Thymus (tissue), 14 donors: Measurements from ENCODE around the gene IAPP. TPM values are rescaled to one million over a fixed set of nuclear protein-coding genes. Genes with fewer than 3 reads are reported as not detected.

Source experiments
- DNase-seq, 9 donors: peaks; one replicate each; pipeline ENCODE4 v3.0.0-alpha.2; 2013; ENCODE audit warnings: low spot score in 9 of 9, low read depth in 6 of 9, missing footprints in 1 of 9
- H3K27ac ChIP-seq, 2 donors: one replicate each; pipeline ENCODE4 v1.5.1; 2013; ENCODE audit warnings: control low read depth in 1 of 2, low read depth in 1 of 2, low read length in 1 of 2, mild to moderate bottlenecking in 1 of 2, moderate library complexity in 1 of 2
- H3K27me3 ChIP-seq, 2 donors: one replicate each; pipeline ENCODE4 v1.5.1; 2013; ENCODE audit warnings: low read length in 1 of 2; ENCODE audit not compliant: control insufficient read depth in 2 of 2, insufficient read depth in 1 of 2
- H3K36me3 ChIP-seq, 2 donors: one replicate each; pipeline ENCODE4 v1.5.1; 2013; ENCODE audit warnings: low read length in 1 of 2, mild to moderate bottlenecking in 1 of 2, moderate library complexity in 1 of 2; ENCODE audit not compliant: control insufficient read depth in 2 of 2, insufficient read depth in 2 of 2
- H3K4me1 ChIP-seq, 2 donors: one replicate each; pipeline ENCODE4 v1.5.1; 2013; ENCODE audit warnings: low read length in 2 of 2; ENCODE audit not compliant: control insufficient read depth in 2 of 2, insufficient read depth in 2 of 2
- H3K4me3 ChIP-seq, 2 donors: one replicate each; pipeline ENCODE4 v1.5.1; 2013; ENCODE audit warnings: low read length in 2 of 2, control low read depth in 1 of 2, mild to moderate bottlenecking in 1 of 2
- H3K9me3 ChIP-seq, 2 donors: one replicate each; pipeline ENCODE4 v1.5.1; 2013; ENCODE audit warnings: low read length in 1 of 2, mild to moderate bottlenecking in 1 of 2; ENCODE audit not compliant: control insufficient read depth in 2 of 2, insufficient read depth in 1 of 2
- WGBS: extraction: QIAGEN DNeasy Blood & Tissue Kit; methylation state at CpG from one replicate; pipeline ENCODE4 v1.1.7; 2013; 5-methylcytosine and 5-hydroxymethylcytosine counted together
- long read RNA-seq, 10 donors: transcript quantifications; one replicate each; lab custom pipeline, GENCODE V29; 2026
- polyA plus RNA-seq: library from polyadenylated mRNA; stranded (reverse); fragments of 200-250 nt; gene quantifications from one replicate; pipeline ENCODE4 v1.2.3, GENCODE V29; 2013
- total RNA-seq: library from RNA; stranded (reverse); fragments of 120-200 nt; gene quantifications from one replicate; pipeline ENCODE4 v1.2.4, GENCODE V29; 2013
- donor health status: healthy.

The IAPP gene
- total RNA-seq (0.14 TPM), polyA plus RNA-seq (0.16 TPM)
- long read RNA-seq, donor 1: 0 reads
- long read RNA-seq, donor 2: 0 reads
- long read RNA-seq, donor 3: 0 reads
- long read RNA-seq, donor 4: 0 reads
- long read RNA-seq, donor 5: 0 reads
- long read RNA-seq, donor 6, partial matches to known transcripts: 0 of 1 reads
- long read RNA-seq, donor 6, other reads (novel, unspliced or antisense): 0 of 1 reads
- long read RNA-seq, donor 7, partial matches to known transcripts: 0 of 1 reads
- long read RNA-seq, donor 7, other reads (novel, unspliced or antisense): 0 of 1 reads
- long read RNA-seq, donor 8: 0 reads
- long read RNA-seq, donor 9: 0 reads
- long read RNA-seq, donor 10: 0 reads

DNA sequence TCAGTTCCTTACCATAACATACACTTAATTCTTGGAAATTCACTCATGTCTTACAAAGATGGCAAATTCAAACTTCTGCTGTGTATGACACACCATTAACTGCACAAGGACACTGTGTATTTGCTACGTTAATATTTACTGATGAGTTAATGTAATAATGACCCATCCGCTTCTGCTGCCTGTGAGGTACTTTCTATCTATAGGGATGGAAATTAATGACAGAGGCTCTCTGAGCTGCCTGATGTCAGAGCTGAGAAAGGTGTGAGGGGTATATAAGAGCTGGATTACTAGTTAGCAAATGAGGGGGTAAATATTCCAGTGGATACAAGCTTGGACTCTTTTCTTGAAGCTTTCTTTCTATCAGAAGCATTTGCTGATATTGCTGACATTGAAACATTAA, at the start of gene IAPP:
Gene IAPP (plus strand): TSS at position 301 of the 400 bp plus-strand sequence. CDS start 450 bp downstream, outside the sequence.
- no peaks in the 10 kb centered on the region for H3K36me3 ChIP-seq
- no peak within 1 kb of the TSS for H3K27ac ChIP-seq
- H3K9me3 ChIP-seq: no peaks in the 10 kb centered on the region
- H3K4me1 ChIP-seq: no peaks in the 10 kb centered on the region
- no peaks in the 10 kb centered on the region for H3K27me3 ChIP-seq
- H3K4me3 ChIP-seq: no peak within 1 kb of the TSS
- DNase-seq: no peak
- WGBS: 96% methylated on average over 2 of the region's 2 CpGs

DNA sequence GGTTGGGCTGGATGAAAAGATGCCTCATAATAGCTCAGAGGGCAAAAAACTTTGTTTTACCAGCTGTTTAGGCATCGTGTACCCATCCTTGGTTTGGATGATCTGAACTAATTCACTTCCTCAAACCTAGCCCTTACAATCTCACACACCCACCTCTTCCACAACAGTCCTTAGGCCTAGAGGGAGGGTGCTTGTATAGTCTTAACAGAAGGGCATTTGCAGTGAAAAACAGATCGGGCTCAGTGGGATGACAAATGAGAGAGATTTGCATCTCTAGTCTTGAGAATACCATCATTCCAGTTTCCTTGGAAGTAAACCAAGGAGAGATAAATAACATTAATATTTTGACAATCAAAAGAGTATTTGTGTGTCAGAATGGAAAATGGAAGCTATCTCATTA, 49.0 kb upstream of the IAPP start:
- 48% methylated on average over 2 of the region's 2 CpGs for whole genome bisulfite sequencing
- H3K27me3 ChIP-seq: no peaks in the 10 kb centered on the region
- DNase-seq: no peak
- H3K27ac ChIP-seq: no peak overlapping the region
- H3K36me3 ChIP-seq: no peaks in the 10 kb centered on the region
- H3K4me3 ChIP-seq: no peak overlapping the region
- H3K4me1 ChIP-seq: no peaks in the 10 kb centered on the region
- peaks cover 0 to 7% of the 10 kb centered on the region in 2 donors for H3K9me3 ChIP-seq

DNA sequence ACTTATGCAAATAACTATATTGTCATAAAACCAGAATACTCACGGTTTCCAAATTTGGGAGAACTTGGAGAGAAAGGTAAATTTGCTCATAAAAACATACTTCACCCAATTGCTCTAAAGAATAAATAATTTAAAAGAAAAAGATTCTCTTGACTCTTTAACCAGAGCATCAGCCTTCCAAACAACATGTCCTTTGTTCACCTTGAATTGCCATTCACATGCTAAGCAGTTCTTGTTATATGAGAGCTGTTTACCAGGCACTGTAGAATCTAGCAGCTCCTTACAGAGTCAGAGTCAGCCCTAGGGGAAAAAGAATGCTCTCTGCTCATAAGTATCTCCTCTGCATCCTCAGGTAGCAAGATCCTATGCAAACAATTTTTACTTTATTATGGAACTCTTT, 48.2 kb upstream of the IAPP start:
- 48% methylated on average over 1 of the region's 1 CpG for WGBS
- H3K4me3 ChIP-seq: no peak overlapping the region
- no peaks in the 10 kb centered on the region for H3K4me1 ChIP-seq
- no peak for DNase-seq
- H3K27me3 ChIP-seq: no peaks in the 10 kb centered on the region
- no peaks in the 10 kb centered on the region for H3K36me3 ChIP-seq
- H3K27ac ChIP-seq: no peak overlapping the region
- H3K9me3 ChIP-seq: peaks cover 0 to 7% of the 10 kb centered on the region in 2 donors

DNA sequence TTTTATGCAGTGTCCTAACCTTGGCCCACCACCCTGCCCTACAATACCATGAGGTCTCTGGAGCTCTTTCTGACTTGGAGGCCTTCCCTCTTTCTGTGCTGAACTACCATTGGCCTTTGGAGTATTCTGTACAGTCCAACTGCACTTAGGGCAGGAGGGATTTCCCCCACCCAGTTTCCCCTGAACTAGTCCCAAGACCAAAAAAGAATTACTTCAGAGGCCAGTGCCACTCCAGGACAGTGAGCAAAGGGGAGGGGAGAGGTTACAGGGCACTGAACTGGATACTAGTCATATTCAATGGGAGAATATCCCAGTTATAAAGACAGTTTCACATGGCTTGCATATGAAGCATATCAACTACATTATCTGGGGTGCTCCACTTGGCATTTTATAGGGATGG, 44.1 kb upstream of the IAPP start:
- no peak overlapping the region for H3K27ac ChIP-seq
- no peaks in the 10 kb centered on the region for H3K36me3 ChIP-seq
- H3K9me3 ChIP-seq: peaks cover 0 to 10% of the 10 kb centered on the region in 2 donors
- H3K4me3 ChIP-seq: no peak overlapping the region
- no peaks in the 10 kb centered on the region for H3K27me3 ChIP-seq
- DNase-seq: no peak
- no peaks in the 10 kb centered on the region for H3K4me1 ChIP-seq

DNA sequence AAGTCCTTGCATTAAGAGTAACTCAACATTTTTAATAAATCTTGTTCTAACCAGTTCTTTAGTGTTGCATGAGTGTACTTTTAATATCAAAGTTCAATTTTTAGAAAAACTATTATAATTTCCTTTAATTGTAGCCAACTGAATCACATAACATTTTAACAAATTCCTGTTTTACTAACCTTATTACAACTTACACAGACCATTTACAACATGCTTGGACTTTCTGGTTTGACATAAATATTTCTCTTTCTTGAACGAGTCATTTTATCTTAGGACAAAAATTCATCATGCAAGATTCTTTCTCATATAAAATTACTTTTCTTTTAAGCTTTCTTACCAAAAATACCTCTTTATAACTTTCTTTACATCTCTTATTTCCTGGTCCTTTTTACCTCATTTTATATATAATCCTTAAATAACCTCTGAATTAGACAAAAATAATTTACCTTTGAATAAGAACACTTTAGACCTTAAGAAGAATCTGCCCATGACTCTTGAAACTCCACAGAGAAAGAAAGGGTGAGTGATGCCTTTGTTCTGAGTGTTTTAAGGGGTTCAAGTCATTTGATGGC, 41.9 kb upstream of the IAPP start:
- Histone ChIP-seq H3K27me3 (no peaks in the 10 kb centered on the region), H3K27ac (no peak overlapping the region), H3K9me3 (peaks cover 0 to 10% of the 10 kb centered on the region in 2 donors), H3K4me1 (no peaks in the 10 kb centered on the region), H3K36me3 (no peaks in the 10 kb centered on the region), H3K4me3 (no peak overlapping the region)
- no peak for DNase-seq
- WGBS: 95% methylated on average over 1 of the region's 1 CpG

DNA sequence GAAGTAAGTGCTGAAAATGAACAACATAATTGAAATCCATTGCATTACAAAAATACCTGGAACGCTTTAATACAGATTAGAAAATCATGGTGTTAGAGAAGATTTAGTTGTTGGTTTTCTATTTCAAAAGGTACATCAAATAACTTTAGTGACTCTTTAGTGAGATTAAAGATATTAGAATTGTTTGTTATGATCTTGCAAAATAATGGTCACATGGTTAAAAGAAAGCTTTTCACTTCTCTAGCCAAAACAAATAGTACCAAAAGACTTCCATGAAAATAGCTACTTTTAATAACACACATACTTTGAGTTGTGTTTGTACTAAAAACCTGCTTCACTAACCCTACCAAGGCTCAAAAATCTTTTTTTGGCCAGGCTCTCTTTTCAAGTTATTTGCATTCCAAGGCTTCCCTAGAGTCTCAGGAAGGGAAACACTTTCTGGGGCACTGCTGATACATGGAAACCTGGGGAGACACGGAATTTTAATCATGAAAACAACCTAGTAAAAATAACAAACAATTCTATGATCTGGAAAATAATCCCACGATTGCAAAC, 37.9 kb upstream of the IAPP start, which contains the start of gene SLCO1A2:
Gene SLCO1A2 (minus strand): TSS at position 147 of the 555 bp plus-strand sequence. CDS start 270 bp downstream, outside the sequence.
- no peak for DNase-seq
- H3K4me1 ChIP-seq: no peaks in the 10 kb centered on the region
- H3K27ac ChIP-seq: no peak within 1 kb of the TSS
- no peak within 1 kb of the TSS for H3K4me3 ChIP-seq
- peaks cover 0 to 3% of the 10 kb centered on the region in 2 donors for H3K9me3 ChIP-seq
- H3K36me3 ChIP-seq: no peaks in the 10 kb centered on the region
- WGBS: 86% methylated on average over 3 of the region's 3 CpGs
- H3K27me3 ChIP-seq: no peaks in the 10 kb centered on the region

DNA sequence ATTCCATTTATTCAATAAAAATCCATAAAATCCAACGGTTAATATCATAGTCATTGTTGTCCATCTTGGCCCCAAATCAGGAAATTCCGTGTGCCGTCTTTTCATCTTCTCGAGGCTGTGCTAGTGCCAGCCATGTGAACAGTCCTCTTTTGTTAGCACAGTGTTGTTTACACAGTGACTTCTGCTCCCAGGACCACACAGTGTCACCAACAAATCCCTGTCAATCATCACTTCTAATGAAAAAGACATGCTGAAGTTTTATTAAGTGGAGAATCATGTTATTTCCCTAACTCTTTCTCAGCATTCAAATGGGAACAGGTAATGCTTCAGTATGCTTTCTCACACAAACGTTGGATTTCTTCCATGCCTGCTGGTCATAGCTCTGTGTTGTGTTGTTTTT, 36.0 kb upstream of the IAPP start:
- Histone ChIP-seq H3K9me3 (no peaks in the 10 kb centered on the region), H3K4me3 (no peak overlapping the region), H3K27me3 (no peaks in the 10 kb centered on the region), H3K36me3 (no peaks in the 10 kb centered on the region), H3K27ac (no peak overlapping the region), H3K4me1 (no peaks in the 10 kb centered on the region)
- 90% methylated on average over 5 of the region's 5 CpGs for WGBS
- DNase-seq: no peak

DNA sequence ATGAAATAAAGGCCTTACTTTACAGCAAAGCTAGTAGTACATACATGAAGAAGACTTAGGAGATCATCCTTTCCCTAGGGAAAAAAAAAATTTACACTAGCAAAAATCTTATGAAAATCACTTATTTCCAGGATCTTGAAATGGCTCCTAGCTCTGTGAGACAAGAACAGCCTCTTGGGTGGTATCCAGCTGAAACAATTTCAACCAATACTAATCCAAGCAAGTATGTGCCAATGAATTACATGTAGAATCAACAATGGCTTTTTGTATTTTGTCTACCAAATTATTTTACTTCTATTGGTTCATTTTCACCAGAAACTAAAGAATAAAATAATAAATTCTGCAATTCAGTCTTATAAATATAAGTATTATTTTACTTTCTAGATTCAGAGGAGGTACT, 35.2 kb upstream of the IAPP start:
- no peak overlapping the region for H3K4me3 ChIP-seq
- no peaks in the 10 kb centered on the region for H3K36me3 ChIP-seq
- H3K27ac ChIP-seq: no peak overlapping the region
- no peaks in the 10 kb centered on the region for H3K27me3 ChIP-seq
- no peaks in the 10 kb centered on the region for H3K9me3 ChIP-seq
- DNase-seq: no peak
- no peaks in the 10 kb centered on the region for H3K4me1 ChIP-seq

DNA sequence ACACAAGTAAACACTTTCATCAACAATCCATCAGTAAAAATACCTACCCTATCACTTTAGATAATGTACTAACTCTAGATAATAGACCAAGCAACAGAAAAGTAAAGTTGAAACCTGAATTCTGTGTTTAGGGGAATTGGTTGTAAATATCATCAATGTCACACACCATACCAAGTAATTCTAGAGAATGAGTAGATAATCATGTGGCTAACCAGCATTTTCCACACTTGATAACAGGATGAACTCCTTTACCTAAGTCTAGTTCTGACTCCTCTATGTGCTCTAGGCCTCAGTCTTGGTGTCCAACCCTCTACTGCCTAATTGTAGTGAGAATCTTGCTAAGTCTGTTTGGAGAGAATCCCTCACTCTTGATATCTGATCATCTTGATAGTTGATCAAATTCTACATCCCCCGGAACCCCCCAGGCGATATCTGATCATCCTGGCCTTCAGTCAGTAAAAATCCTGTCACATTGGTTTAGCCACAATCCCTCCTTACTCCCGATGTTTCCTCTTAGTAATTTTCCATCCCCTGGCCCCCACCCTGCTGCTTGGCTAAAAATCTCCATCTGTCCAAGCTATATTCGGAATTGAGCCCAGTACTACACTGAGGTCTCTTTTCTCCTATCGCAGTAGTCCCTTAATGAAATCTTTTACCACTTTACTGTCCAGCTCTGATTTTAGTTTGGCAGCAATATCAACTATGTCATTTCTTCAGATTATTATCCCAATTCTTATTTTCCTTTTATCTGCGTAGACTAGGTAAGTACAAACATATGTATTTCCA, 34.5 kb upstream of the IAPP start:
- Histone ChIP-seq H3K27ac (no peak overlapping the region), H3K36me3 (no peaks in the 10 kb centered on the region), H3K4me3 (no peak overlapping the region), H3K9me3 (no peaks in the 10 kb centered on the region), H3K4me1 (no peaks in the 10 kb centered on the region), H3K27me3 (no peaks in the 10 kb centered on the region)
- no peak for DNase-seq
- WGBS: 95% methylated on average over 6 of the region's 6 CpGs
